ENCODE measurements around the gene ITPR2. TPM values are rescaled to one million over a fixed set of nuclear protein-coding genes. Genes with fewer than 3 reads are reported as not detected.

Gene ITPR2
- polyA plus RNA-seq, 1 of the 3 experiments (the other 2 are of a cell fraction): 2.3 TPM

DNA sequence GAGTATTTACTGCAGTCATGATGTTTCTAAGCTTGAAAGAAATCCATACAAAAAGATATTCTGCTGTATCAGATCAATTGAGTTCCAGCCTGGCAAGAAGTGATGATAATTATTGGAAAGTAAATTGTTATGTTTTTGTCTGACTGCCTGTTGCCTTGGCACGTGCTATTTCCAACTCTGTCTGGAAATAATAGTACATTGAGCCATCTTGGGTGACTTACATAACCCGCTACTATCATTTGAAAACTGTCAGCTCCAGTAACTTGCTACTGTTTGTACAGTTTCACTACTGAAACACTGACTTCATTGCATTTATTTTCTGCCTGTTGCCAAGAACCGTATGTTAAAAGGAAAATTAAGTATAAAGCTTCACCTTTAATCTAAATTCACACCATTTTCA, 318.6 kb downstream of the ITPR2 start:
- ChIA-PET CTCF (interaction anchor here (1.2 to 1.4 kb wide), 2 partner anchors 9 to 16 kb away, joined by 3 read pairs; no protein-coding TSS in a partner anchor), POLR2A (no interaction called here)
- Histone ChIP-seq H3K79me2 (ENCODE audit: insufficient read depth) (no peaks in the 10 kb centered on the region; the same call in 1 of the 2 replicates), H3K9me2 (no peaks in the 10 kb centered on the region), H3K27me3 (ENCODE audit: insufficient read depth) (no peaks in the 10 kb centered on the region), H3K9me3 (peaks cover 6% of the 10 kb centered on the region), H3K9ac (no peak overlapping the region), H2AFZ (ENCODE audit: low read depth) (no peak overlapping the region), H3K4me3 (ENCODE audit: low read depth in 2 of 2, low read length in 1 of 2) (no peak overlapping the region), H3F3A (replicated peaks; ENCODE audit: insufficient read depth) (no peaks in the 10 kb centered on the region), H3K4me1 (ENCODE audit: control insufficient read depth in 1 of 2, insufficient read depth in 2 of 2, low read depth in 1 of 2, low read length in 1 of 2) (peaks cover 0 to 5% of the 10 kb centered on the region in 2 experiments; a peak in 1 of 4 replicates), H3K36me3 (replicated peaks in 1 of 2; ENCODE audit: control insufficient read depth in 1 of 2, insufficient read depth in 2 of 2, low read length in 1 of 2) (peaks cover 0 to 9% of the 10 kb centered on the region in 2 experiments), H3K27ac (ENCODE audit: low read depth in 2 of 2, low read length in 1 of 2) (no peak overlapping the region), H4K20me1 (ENCODE audit: insufficient read depth) (no peaks in the 10 kb centered on the region), H3K4me2 (no peak overlapping the region)
- no peak for DNase-seq
- 95% methylated on average over 3 of the region's 3 CpGs for WGBS (ENCODE audit: low lambda C conversion rate)
- TF ChIP-seq FOXM1 (IDR thresholded peaks at IDR 0.05; ENCODE audit: low read depth) (no peak), RAD21 (IDR thresholded peaks at IDR 0.05; ENCODE audit: low read length) (no peak), EZH2phosphoT487 (IDR thresholded peaks at IDR 0.05; ENCODE audit: borderline replicate concordance, low read depth) (no peak), MEF2A (IDR thresholded peaks at IDR 0.05; ENCODE audit: borderline replicate concordance, low read depth) (no peak), CHD2 (IDR thresholded peaks at IDR 0.05; ENCODE audit: low read length, partially characterized antibody) (no peak), TEAD4 (IDR thresholded peaks at IDR 0.05; ENCODE audit: borderline replicate concordance, insufficient read depth) (no peak), GABPA (IDR thresholded peaks at IDR 0.05; ENCODE audit: low read depth) (no peak), FOXJ3 (CRISPR knock-in tag; IDR thresholded peaks at IDR 0.05) (no peak), SMC3 (IDR thresholded peaks at IDR 0.05; ENCODE audit: low read depth, low read length) (no peak), TAF1 (IDR thresholded peaks at IDR 0.05; ENCODE audit: borderline replicate concordance, low read depth, low read length) (no peak), NFIC (IDR thresholded peaks at IDR 0.05; ENCODE audit: borderline replicate concordance) (no peak)
- TF ChIP-seq, protein P1, sequence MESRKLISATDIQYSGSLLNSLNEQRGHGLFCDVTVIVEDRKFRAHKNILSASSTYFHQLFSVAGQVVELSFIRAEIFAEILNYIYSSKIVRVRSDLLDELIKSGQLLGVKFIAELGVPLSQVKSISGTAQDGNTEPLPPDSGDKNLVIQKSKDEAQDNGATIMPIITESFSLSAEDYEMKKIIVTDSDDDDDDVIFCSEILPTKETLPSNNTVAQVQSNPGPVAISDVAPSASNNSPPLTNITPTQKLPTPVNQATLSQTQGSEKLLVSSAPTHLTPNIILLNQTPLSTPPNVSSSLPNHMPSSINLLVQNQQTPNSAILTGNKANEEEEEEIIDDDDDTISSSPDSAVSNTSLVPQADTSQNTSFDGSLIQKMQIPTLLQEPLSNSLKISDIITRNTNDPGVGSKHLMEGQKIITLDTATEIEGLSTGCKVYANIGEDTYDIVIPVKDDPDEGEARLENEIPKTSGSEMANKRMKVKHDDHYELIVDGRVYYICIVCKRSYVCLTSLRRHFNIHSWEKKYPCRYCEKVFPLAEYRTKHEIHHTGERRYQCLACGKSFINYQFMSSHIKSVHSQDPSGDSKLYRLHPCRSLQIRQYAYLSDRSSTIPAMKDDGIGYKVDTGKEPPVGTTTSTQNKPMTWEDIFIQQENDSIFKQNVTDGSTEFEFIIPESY (IDR thresholded peaks at IDR 0.05; ENCODE audit: borderline replicate concordance, low read depth): no peak
- TF ChIP-seq, protein P2, sequence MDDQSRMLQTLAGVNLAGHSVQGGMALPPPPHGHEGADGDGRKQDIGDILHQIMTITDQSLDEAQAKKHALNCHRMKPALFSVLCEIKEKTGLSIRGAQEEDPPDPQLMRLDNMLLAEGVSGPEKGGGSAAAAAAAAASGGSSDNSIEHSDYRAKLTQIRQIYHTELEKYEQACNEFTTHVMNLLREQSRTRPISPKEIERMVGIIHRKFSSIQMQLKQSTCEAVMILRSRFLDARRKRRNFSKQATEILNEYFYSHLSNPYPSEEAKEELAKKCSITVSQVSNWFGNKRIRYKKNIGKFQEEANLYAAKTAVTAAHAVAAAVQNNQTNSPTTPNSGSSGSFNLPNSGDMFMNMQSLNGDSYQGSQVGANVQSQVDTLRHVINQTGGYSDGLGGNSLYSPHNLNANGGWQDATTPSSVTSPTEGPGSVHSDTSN (IDR thresholded peaks at IDR 0.05): no peak
- TF ChIP-seq, protein P3, sequence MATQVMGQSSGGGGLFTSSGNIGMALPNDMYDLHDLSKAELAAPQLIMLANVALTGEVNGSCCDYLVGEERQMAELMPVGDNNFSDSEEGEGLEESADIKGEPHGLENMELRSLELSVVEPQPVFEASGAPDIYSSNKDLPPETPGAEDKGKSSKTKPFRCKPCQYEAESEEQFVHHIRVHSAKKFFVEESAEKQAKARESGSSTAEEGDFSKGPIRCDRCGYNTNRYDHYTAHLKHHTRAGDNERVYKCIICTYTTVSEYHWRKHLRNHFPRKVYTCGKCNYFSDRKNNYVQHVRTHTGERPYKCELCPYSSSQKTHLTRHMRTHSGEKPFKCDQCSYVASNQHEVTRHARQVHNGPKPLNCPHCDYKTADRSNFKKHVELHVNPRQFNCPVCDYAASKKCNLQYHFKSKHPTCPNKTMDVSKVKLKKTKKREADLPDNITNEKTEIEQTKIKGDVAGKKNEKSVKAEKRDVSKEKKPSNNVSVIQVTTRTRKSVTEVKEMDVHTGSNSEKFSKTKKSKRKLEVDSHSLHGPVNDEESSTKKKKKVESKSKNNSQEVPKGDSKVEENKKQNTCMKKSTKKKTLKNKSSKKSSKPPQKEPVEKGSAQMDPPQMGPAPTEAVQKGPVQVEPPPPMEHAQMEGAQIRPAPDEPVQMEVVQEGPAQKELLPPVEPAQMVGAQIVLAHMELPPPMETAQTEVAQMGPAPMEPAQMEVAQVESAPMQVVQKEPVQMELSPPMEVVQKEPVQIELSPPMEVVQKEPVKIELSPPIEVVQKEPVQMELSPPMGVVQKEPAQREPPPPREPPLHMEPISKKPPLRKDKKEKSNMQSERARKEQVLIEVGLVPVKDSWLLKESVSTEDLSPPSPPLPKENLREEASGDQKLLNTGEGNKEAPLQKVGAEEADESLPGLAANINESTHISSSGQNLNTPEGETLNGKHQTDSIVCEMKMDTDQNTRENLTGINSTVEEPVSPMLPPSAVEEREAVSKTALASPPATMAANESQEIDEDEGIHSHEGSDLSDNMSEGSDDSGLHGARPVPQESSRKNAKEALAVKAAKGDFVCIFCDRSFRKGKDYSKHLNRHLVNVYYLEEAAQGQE (IDR thresholded peaks at IDR 0.05; ENCODE audit: low read depth, low read length): no peak
- TF ChIP-seq, protein P4, sequence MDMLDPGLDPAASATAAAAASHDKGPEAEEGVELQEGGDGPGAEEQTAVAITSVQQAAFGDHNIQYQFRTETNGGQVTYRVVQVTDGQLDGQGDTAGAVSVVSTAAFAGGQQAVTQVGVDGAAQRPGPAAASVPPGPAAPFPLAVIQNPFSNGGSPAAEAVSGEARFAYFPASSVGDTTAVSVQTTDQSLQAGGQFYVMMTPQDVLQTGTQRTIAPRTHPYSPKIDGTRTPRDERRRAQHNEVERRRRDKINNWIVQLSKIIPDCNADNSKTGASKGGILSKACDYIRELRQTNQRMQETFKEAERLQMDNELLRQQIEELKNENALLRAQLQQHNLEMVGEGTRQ (IDR thresholded peaks at IDR 0.05; ENCODE audit: borderline replicate concordance, low read depth, low read length): no peak
